Retinal pigment epithelial cell (primary cell): ENCODE data around the gene ABCC5.

Experiments used
- DNase-seq: peaks from one replicate; pipeline ENCODE4 v3.0.0-alpha.2; 2010; ENCODE audit warnings: low read depth
- H3K4me3 ChIP-seq: 2 replicates; pipeline ENCODE4 v1.5.1; 2011; ENCODE audit warnings: mild to moderate bottlenecking, low read length, control low read depth, moderate library complexity
- TF ChIP-seq, protein P1 (sequence below): conservative IDR thresholded peaks from 2 replicates; pipeline ENCODE4 v1.5.1; 2011; ENCODE audit warnings: low read depth, low read length, control low read depth, inconsistent platforms

The ABCC5 gene

GRCh38 chr3:183937601-183938286 is 79.9 kb downstream of the ABCC5 start:
- DNase-seq = no peak
- H3K4me3 ChIP-seq = no peak overlapping the region
- TF ChIP-seq, protein P1, sequence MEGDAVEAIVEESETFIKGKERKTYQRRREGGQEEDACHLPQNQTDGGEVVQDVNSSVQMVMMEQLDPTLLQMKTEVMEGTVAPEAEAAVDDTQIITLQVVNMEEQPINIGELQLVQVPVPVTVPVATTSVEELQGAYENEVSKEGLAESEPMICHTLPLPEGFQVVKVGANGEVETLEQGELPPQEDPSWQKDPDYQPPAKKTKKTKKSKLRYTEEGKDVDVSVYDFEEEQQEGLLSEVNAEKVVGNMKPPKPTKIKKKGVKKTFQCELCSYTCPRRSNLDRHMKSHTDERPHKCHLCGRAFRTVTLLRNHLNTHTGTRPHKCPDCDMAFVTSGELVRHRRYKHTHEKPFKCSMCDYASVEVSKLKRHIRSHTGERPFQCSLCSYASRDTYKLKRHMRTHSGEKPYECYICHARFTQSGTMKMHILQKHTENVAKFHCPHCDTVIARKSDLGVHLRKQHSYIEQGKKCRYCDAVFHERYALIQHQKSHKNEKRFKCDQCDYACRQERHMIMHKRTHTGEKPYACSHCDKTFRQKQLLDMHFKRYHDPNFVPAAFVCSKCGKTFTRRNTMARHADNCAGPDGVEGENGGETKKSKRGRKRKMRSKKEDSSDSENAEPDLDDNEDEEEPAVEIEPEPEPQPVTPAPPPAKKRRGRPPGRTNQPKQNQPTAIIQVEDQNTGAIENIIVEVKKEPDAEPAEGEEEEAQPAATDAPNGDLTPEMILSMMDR = no peak

- H3K4me3 ChIP-seq = no peak overlapping the region
- TF ChIP-seq, protein P1 = no peak
Measured at GRCh38 chr3:183933160-183933559, 84.5 kb downstream of the ABCC5 start.

DNA sequence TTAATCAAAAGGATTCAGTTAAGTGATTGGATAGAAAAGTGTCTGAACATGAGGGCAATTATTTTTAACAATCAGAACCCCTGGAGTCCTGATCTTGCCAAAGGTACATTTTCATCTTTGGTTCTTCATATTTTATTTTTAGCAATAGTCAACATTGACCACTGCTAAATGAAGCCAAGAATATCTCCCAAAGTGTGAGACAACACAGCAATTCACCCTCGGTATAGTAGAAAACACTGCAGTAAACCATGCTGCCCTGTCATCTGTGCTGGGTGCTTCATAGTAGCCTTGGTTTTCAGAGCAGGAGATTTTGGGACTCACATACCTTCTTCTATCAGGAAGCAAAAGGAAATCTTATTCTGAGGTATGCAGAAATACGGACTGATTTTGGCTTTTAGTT is 85.8 kb downstream of the ABCC5 start:
- TF ChIP-seq, protein P1 = no peak
- H3K4me3 ChIP-seq = no peak overlapping the region
- no peak for DNase-seq

More at GRCh38 chr3:183933160-183933559, 84.5 kb downstream of the ABCC5 start:
- DNase-seq = no peak

GRCh38 chr3:183930086-183930485 is 87.6 kb downstream of the ABCC5 start:
- DNase-seq = no peak
- TF ChIP-seq, protein P1 = no peak
- H3K4me3 ChIP-seq = no peak overlapping the region

DNA sequence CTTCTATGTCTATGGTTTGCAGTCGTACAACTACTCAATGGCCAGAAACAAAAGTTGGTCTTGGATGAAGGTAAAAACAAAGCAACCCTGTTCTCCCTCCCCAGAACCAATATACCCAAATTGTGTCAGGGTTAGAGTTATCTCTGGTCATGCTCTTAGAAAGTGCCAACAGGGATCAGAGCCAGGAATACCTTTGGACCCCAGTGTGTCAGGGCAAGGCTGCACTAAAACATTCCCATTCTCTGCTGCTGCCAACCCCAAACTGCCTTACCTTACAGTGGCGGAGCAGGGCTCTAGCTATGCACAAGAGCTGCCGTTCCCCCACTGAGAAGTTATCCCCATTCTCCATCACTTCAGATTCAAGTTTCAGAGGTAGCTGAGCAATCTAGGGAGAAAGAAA is 90.6 kb downstream of the ABCC5 start:
- H3K4me3 ChIP-seq = no peak overlapping the region
- no peak for DNase-seq
- TF ChIP-seq, protein P1 = no peak

DNA sequence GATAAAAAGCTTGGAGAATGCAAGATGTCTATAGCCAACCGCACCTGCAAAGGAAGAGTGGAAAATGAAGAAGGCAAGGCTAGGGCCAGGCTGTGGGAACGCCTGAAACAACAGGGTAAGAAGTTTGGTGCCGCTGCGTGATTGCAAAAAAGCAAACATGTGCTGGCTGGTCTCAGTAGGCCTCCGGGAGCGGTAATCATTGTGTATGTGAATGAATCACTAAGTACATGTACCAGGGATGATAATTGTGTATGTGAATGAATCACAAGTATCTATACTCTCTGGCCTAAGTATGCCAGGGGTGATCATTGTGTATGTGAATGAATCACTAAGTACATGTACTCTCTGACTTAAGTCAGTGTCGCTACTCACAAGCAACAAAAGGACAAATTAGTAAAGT is 92.7 kb downstream of the ABCC5 start:
- no peak overlapping the region for H3K4me3 ChIP-seq

DNA sequence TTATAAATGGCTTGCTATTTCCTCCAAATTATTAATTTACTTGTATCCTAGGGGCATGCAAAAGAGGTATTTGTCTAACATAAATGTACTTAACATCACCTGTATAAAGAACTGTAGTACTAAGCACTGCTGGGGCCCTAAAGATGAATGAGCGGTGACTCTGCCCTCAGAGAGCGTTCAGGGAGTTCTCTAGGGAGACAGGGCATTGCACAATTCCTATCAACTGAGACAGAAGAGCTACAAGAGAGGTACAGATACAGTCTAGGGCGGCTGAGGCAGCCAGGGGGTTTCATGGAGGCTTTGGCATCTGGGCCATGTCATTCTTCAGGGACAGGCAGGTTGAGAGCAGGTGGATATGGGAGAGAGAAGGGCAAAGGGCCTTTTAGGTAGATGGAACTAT is 93.1 kb downstream of the ABCC5 start:
- H3K4me3 ChIP-seq = no peak overlapping the region
- no peak for DNase-seq
- TF ChIP-seq, protein P1 = no peak

More for the DNA sequence above, 92.7 kb downstream of the ABCC5 start:
- no peak for DNase-seq
- TF ChIP-seq, protein P1 = no peak
